GM23248 (cell line): ENCODE results near the gene MAPK11. TPM values are rescaled to one million over a fixed set of nuclear protein-coding genes. Genes with fewer than 3 reads are reported as not detected.

Source experiments
- DNase-seq: peaks from one replicate; pipeline ENCODE4 v3.0.0-alpha.2; 2015
- H2AFZ ChIP-seq: fragments of 200-600 bp; sonication (generic); 2 replicates; pipeline ENCODE4 v1.6.1; 2016; ENCODE audit warnings: antibody characterized with exemption
- H3F3A ChIP-seq: fragments of 200-600 bp; sonication (generic); 2 replicates; pipeline ENCODE4 v1.6.1; 2016; ENCODE audit warnings: mild to moderate bottlenecking, antibody characterized with exemption, mixed run types; ENCODE audit not compliant: insufficient read depth
- H3K27ac ChIP-seq: fragments of 200-600 bp; sonication (generic); 2 replicates; pipeline ENCODE4 v1.5.1; 2016; ENCODE audit warnings: mild to moderate bottlenecking
- H3K27me3 ChIP-seq: fragments of 200-600 bp; sonication (generic); replicated peaks from 2 replicates; pipeline ENCODE4 v1.6.1; 2016; ENCODE audit warnings: mild to moderate bottlenecking; ENCODE audit not compliant: insufficient read depth
- H3K36me3 ChIP-seq: fragments of 200-600 bp; sonication (generic); 2 replicates; pipeline ENCODE4 v1.6.1; 2016; ENCODE audit warnings: low read depth, mild to moderate bottlenecking
- H3K4me1 ChIP-seq: fragments of 200-600 bp; sonication (generic); 2 replicates; pipeline ENCODE4 v1.6.1; 2016; ENCODE audit warnings: mild to moderate bottlenecking; ENCODE audit not compliant: insufficient read depth
- H3K4me2 ChIP-seq: fragments of 200-600 bp; sonication (generic); one replicate; pipeline ENCODE4 v1.6.1; 2016; ENCODE audit warnings: mild to moderate bottlenecking; ENCODE audit not compliant: unreplicated experiment
- H3K4me3 ChIP-seq: fragments of 200-600 bp; sonication (generic); 2 replicates; pipeline ENCODE4 v1.5.1; 2016; ENCODE audit warnings: mild to moderate bottlenecking
- H3K79me2 ChIP-seq: fragments of 200-600 bp; sonication (generic); 2 replicates; pipeline ENCODE4 v1.6.1; 2016; ENCODE audit warnings: mild to moderate bottlenecking; ENCODE audit not compliant: insufficient read depth
- H3K9ac ChIP-seq: fragments of 200-600 bp; sonication (generic); 2 replicates; pipeline ENCODE4 v1.6.1; 2016; ENCODE audit warnings: mild to moderate bottlenecking
- H3K9me2 ChIP-seq: fragments of 200-600 bp; sonication (generic); 2 replicates; pipeline ENCODE4 v1.6.1; 2016; ENCODE audit warnings: mixed run types, mild to moderate bottlenecking, moderate library complexity; ENCODE audit not compliant: insufficient read depth
- H3K9me3 ChIP-seq: fragments of 200-600 bp; sonication (generic); one replicate; pipeline ENCODE4 v1.6.1; 2017; ENCODE audit warnings: low read depth
- H4K20me1 ChIP-seq: fragments of 200-600 bp; sonication (generic); 2 replicates; pipeline ENCODE4 v1.6.0; 2016; ENCODE audit not compliant: insufficient read depth
- EZH2 ChIP-seq: fragments of 200-600 bp; sonication (generic); IDR thresholded peaks from 2 replicates; pipeline ENCODE4 v1.6.1; 2018; ENCODE audit warnings: antibody characterized with exemption, mild to moderate bottlenecking; ENCODE audit not compliant: insufficient read depth, poor library complexity, severe bottlenecking
- EZH2phosphoT487 ChIP-seq: fragments of 200-600 bp; sonication (generic); IDR thresholded peaks from 2 replicates; pipeline ENCODE4 v1.6.1; 2018; ENCODE audit warnings: antibody characterized with exemption, moderate library complexity, mild to moderate bottlenecking, low read depth; ENCODE audit not compliant: insufficient read depth
- WGBS, 2 experiments: methylation state at CpG; one replicate each; pipeline ENCODE4 v1.1.6; 2015 to 2017; ENCODE audit warnings: low lambda C conversion rate in 2 of 2, low coverage in 1 of 2; ENCODE audit errors: missing lambda C conversion rate in 2 of 2; 5-methylcytosine and 5-hydroxymethylcytosine counted together
- in situ Hi-C: fragments of 300-500 bp; cut with MboI; formaldehyde crosslinking; loops from 2 replicates; pipeline ENCODE4 v1.15.0; 2020
- polyA plus RNA-seq: library from polyadenylated mRNA; unstranded; fragments of >200 nt; fragmentation: Nextera tagmentation; extraction: Ambion mirVana; gene quantifications from 2 replicates; pipeline ENCODE4 v1.2.1, GENCODE V29; 2016
- total RNA-seq: library from RNA; depleted of rRNA; stranded (reverse); fragments of >200 nt; shearing (Covaris generic); gene quantifications from 2 replicates; pipeline ENCODE4 v1.2.3, GENCODE V29; 2014

Gene MAPK11
- total and polyA plus RNA-seq, 2 experiments from 2014 or later, result 1.2 to 9.8 TPM

- WGBS, 2 experiments, result 87 to 91% methylated on average over 6 to 7 of the region's 7 CpGs
- no peaks in the 10 kb centered on the region for H3K9me2 ChIP-seq
- in situ Hi-C loops, result no loop called here
- no peak overlapping the region for H3K9ac ChIP-seq
- no peak overlapping the region for H3K27ac ChIP-seq
- no peaks in the 10 kb centered on the region for H3K27me3 ChIP-seq
- H3K79me2 ChIP-seq, result no peaks in the 10 kb centered on the region
- H2AFZ ChIP-seq, result no peak overlapping the region
- TF ChIP-seq EZH2 (no peak), EZH2phosphoT487 (no peak)
- no peaks in the 10 kb centered on the region for H3K36me3 ChIP-seq
- H3K4me1 ChIP-seq, result no peaks in the 10 kb centered on the region
- no peaks in the 10 kb centered on the region for H3K9me3 ChIP-seq
- no peak overlapping the region for H3K4me3 ChIP-seq
- no peaks in the 10 kb centered on the region for H4K20me1 ChIP-seq
- H3F3A ChIP-seq, result no peaks in the 10 kb centered on the region
- DNase-seq, result no peak
- no peak overlapping the region for H3K4me2 ChIP-seq
Measured at GRCh38 chr22:50317674-50318073, 47.5 kb upstream of the MAPK11 start.

- H3K27ac ChIP-seq, result no peak overlapping the region
- no peaks in the 10 kb centered on the region for H3K9me2 ChIP-seq
- no peaks in the 10 kb centered on the region for H3K36me3 ChIP-seq
- in situ Hi-C loops, result no loop called here
- H3K9ac ChIP-seq, result no peak overlapping the region
- no peak overlapping the region for H2AFZ ChIP-seq
- no peak overlapping the region for H3K4me2 ChIP-seq
- TF ChIP-seq EZH2phosphoT487 (no peak), EZH2 (no peak)
- no peaks in the 10 kb centered on the region for H3F3A ChIP-seq
- H3K9me3 ChIP-seq, result no peaks in the 10 kb centered on the region
- WGBS, 2 experiments, result 87 to 88% methylated on average over 9 of the region's 9 CpGs
- H3K4me3 ChIP-seq, result no peak overlapping the region
- no peak for DNase-seq
- no peaks in the 10 kb centered on the region for H3K79me2 ChIP-seq
- H3K4me1 ChIP-seq, result no peaks in the 10 kb centered on the region
- H4K20me1 ChIP-seq, result no peaks in the 10 kb centered on the region
- H3K27me3 ChIP-seq, result no peaks in the 10 kb centered on the region
Measured at GRCh38 chr22:50317178-50317577, 47.0 kb upstream of the MAPK11 start.

- no peaks in the 10 kb centered on the region for H3K27me3 ChIP-seq
Measured at GRCh38 chr22:50316114-50317065, 46.2 kb upstream of the MAPK11 start.

DNA sequence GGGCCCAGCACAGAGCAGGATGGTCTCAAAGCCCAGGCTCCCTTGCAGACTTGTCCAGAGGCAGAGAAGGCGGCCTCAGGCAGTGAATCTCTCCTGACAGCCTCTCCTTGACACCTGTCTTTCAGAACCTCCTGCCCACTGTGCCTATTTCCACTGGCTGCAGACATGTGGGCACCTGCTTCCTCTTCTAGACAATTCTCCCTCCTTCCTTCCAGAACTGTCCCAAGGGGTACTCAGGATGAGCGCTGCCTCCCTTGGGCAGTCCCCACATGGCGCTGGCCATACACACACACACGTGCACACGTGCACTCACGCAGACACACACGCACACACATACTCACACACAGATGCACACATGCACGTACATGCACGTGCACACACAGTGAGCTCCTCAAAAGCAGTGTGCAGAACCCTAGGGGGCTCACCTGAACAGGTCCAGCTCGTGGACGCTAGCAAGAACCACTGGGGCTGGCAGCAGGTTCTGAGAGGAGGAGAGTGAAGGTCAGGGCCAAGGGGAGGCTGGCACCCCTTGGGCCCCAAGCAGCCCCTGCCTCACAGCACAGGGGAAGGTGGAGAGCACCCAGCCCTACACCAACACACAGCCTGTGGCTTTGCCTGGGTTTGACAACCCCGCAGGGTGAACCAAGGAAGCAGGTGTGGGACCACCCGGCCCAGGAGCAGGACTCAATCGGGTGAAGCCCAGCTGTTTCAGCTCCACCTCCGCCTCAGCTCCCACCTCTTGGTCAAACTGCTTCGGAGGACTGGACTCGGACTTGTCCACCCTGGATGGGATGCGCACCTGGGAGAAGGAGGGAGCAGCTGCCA is 45.3 kb upstream of the MAPK11 start:
- H4K20me1 ChIP-seq, result no peaks in the 10 kb centered on the region
- no peaks in the 10 kb centered on the region for H3K79me2 ChIP-seq
- H3K4me1 ChIP-seq, result no peaks in the 10 kb centered on the region
- no peak overlapping the region for H3K27ac ChIP-seq
- H3K9me3 ChIP-seq, result no peaks in the 10 kb centered on the region
- no peaks in the 10 kb centered on the region for H3F3A ChIP-seq
- TF ChIP-seq EZH2, result no peak
- no peak for TF ChIP-seq EZH2phosphoT487
- no peaks in the 10 kb centered on the region for H3K27me3 ChIP-seq
- no peak for DNase-seq
- H3K4me2 ChIP-seq, result no peak overlapping the region
- no peaks in the 10 kb centered on the region for H3K36me3 ChIP-seq
- no peak overlapping the region for H3K4me3 ChIP-seq
- 86 to 90% methylated on average over 18 of the region's 18 CpGs for WGBS, 2 experiments
- H2AFZ ChIP-seq, result no peak overlapping the region
- H3K9me2 ChIP-seq, result no peaks in the 10 kb centered on the region
- no peak overlapping the region for H3K9ac ChIP-seq
- in situ Hi-C loops, result no loop called here

More at GRCh38 chr22:50316114-50317065, 46.2 kb upstream of the MAPK11 start:
- TF ChIP-seq EZH2phosphoT487 (no peak), EZH2 (no peak)
- Histone ChIP-seq H3K9me2 (no peaks in the 10 kb centered on the region), H2AFZ (no peak overlapping the region), H3F3A (no peaks in the 10 kb centered on the region), H3K36me3 (no peaks in the 10 kb centered on the region), H3K27ac (no peak overlapping the region), H3K9me3 (no peaks in the 10 kb centered on the region), H4K20me1 (no peaks in the 10 kb centered on the region), H3K9ac (no peak overlapping the region), H3K4me3 (no peak overlapping the region), H3K4me2 (no peak overlapping the region), H3K4me1 (no peaks in the 10 kb centered on the region), H3K79me2 (no peaks in the 10 kb centered on the region)
- no peak for DNase-seq
- in situ Hi-C loops, result no loop called here
- WGBS, 2 experiments, result 76 to 92% methylated on average over 27 to 38 of the region's 45 CpGs
